Measurements from ENCODE around the gene COPS3.
"Not testable (repeated sequence)": the region's sequence is repeated elsewhere in the genome, so short reads cannot be mapped to it uniquely, and the experiment has no call there.

The COPS3 gene

GRCh38 chr17:17313350-17313991 lies 32.4 kb upstream of the COPS3 start:
- TF ChIP-seq, protein P1, sequence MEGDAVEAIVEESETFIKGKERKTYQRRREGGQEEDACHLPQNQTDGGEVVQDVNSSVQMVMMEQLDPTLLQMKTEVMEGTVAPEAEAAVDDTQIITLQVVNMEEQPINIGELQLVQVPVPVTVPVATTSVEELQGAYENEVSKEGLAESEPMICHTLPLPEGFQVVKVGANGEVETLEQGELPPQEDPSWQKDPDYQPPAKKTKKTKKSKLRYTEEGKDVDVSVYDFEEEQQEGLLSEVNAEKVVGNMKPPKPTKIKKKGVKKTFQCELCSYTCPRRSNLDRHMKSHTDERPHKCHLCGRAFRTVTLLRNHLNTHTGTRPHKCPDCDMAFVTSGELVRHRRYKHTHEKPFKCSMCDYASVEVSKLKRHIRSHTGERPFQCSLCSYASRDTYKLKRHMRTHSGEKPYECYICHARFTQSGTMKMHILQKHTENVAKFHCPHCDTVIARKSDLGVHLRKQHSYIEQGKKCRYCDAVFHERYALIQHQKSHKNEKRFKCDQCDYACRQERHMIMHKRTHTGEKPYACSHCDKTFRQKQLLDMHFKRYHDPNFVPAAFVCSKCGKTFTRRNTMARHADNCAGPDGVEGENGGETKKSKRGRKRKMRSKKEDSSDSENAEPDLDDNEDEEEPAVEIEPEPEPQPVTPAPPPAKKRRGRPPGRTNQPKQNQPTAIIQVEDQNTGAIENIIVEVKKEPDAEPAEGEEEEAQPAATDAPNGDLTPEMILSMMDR (conservative IDR thresholded peaks at IDR 0.05; ENCODE audit: low read depth, low read length): peak; percentile 53
- H3K4me3 ChIP-seq (ENCODE audit: low read depth, low read length): no peak overlapping the region
- DNase-seq (ENCODE audit: low read depth): peak; percentile 31

- TF ChIP-seq, protein P1 (conservative IDR thresholded peaks at IDR 0.05; ENCODE audit: low read depth, low read length): no peak
- H3K4me3 ChIP-seq (ENCODE audit: low read depth, low read length): no peak overlapping the region
- DNase-seq (ENCODE audit: low read depth): no peak
Observed at GRCh38 chr17:17309356-17309755, 28.3 kb upstream of the COPS3 start.

GRCh38 chr17:17305281-17305801 lies 24.3 kb upstream of the COPS3 start:
- TF ChIP-seq, protein P1 (conservative IDR thresholded peaks at IDR 0.05; ENCODE audit: low read depth, low read length): no peak
- DNase-seq (ENCODE audit: low read depth): peak; percentile 23

DNA sequence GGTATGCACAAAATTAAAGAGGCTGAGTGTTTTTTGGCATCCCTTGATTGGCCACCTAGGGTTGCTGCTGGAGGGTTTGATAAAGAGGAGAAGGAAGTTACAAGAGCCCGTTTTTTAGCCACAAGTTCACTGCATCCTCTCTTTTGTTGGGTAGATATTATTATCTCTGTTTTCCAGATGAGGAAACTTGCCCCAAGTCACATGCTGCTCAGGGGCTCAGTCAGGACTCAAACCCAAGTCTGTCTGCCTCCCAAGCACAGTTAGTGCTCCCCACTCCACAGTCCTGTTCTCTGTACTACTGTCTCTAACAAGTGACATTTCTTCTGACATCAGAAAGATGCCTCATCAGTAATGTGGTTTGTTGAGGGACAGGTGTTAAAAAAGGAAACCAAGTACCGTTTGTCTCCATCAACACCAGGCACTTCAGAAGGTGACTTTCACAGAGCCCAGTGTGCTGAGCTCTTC lies 23.5 kb upstream of the COPS3 start:
- TF ChIP-seq, protein P1 (conservative IDR thresholded peaks at IDR 0.05; ENCODE audit: low read depth, low read length): no peak

More at GRCh38 chr17:17305281-17305801, 24.3 kb upstream of the COPS3 start:
- H3K4me3 ChIP-seq (ENCODE audit: low read depth, low read length): no peak overlapping the region

DNA sequence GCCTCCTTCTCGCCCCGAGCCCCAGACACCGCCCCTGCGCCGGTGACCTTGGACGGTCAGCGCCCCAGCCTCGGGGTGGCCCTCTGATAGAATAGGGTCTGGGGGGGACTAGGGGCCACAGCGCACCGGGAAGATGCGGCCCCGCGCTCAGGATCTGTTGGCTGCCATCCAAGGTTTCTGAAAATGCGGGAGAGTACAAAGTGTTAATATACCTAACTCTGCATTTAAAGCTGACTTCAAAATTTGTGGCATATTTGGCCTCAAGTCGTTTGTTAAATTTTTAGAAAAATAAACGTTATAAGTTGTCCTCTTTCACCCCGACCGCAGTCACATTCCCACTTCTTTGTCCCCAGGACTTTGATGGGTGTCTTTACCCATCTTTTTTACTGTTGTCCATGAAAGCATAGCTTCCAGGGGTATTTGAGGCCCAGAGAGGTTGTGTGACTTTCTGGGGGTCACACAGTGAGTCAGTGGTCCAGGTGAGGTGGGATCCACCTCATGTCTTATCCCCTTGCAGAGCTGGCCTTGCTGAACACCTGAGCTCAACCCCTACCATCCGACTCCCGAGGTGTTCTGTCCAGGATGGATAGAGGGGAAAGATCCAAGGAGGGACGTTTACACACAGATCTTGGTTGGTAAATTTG lies 22.9 kb upstream of the COPS3 start:
- no peak for DNase-seq (ENCODE audit: low read depth)
- peak overlapping the region; percentile 58 for H3K4me3 ChIP-seq (ENCODE audit: low read depth, low read length)
- TF ChIP-seq, protein P1 (conservative IDR thresholded peaks at IDR 0.05; ENCODE audit: low read depth, low read length): no peak

More for the DNA sequence above, 23.5 kb upstream of the COPS3 start:
- H3K4me3 ChIP-seq (ENCODE audit: low read depth, low read length): no peak overlapping the region
- DNase-seq (ENCODE audit: low read depth): no peak

- TF ChIP-seq, protein P1 (conservative IDR thresholded peaks at IDR 0.05; ENCODE audit: low read depth, low read length): no peak
- H3K4me3 ChIP-seq (ENCODE audit: low read depth, low read length): peak within 1 kb of the TSS; percentile 58
- DNase-seq (ENCODE audit: low read depth): peak; percentile 66
Observed at GRCh38 chr17:17303010-17303846, 22.2 kb upstream of the COPS3 start, which contains the start of gene NT5M. Gene NT5M (plus strand): TSS chr17:17303373. CDS start chr17:17303551, 178 bp downstream.

DNA sequence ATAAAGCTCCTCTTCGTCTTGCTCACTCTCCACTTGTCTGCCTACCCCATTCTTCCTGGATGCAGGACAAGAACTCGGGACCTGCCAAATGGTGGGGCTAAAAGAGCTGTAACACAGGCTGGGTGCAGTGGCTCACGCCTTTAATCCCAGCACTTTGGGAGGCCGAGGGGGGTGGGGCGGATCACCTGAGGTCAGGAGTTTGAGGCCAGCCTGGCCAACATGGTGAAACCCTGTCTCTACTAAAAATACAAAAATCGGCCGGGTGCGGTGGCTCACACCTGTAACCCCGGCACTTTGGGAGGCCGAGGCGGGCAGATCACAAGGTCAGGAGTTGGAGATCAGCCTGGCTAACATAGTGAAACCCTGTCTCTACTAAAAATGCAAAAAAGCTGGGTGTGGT lies 20.6 kb upstream of the COPS3 start:
- H3K4me3 ChIP-seq (ENCODE audit: low read depth, low read length): not testable (repeated sequence)

More for the DNA sequence above, 20.6 kb upstream of the COPS3 start:
- not testable (repeated sequence) for DNase-seq (ENCODE audit: low read depth)
